ENCODE data around the gene ERAL1. TPM values are rescaled to one million over a fixed set of nuclear protein-coding genes. Genes with fewer than 3 reads are reported as not detected.

The ERAL1 gene
- total and polyA plus RNA-seq, 2 of the 13 experiments (the other 11 are each of a cell fraction or from before 2014, with no cell fraction given) = 46.9 to 72.2 TPM

DNA sequence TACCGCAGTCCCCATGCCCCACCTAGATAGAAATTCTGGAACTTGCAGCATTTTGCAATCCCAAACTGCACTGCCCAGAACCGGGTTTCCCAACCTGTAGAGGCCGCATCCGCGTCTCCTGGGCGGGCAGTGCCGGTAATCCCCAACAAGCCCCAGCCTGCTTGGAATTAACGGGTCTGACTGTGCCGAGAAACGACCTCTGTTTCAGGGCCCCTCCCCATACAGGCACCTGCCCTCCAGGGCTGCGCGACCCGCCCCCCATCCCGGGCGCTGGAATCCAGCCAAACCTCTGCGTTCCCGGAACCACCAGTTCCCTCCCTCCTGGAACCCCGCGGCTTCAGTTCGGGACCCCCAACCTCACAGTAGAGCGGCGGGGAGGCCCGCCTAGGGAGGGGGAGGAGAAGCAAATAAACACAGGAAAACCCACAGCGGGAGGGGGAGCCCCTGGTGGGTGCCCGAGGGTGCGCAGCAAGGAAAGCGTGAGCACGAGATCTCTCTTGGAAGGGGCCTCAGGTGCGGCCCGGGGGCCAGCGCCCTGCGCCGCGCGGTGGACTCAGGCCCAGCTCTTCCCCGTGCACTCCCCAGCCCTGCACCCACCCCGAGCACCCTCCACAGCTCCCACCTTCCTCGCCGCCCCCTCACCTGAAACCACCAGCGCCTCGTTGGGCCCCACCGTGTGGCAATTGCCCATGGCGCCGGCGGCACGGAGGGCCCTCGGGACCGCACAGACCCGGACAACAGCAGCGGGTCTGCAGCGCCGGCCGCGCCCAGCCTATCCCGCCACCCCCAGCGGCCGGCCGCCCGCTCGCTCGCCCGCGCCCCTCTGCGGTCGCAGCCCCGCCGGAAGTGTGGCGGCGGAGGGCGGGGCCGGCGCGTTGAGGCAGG, 42.3 kb downstream of the ERAL1 start, which contains the start of gene FLOT2 (continued):
- TF ChIP-seq KLF15 (CRISPR knock-in tag; IDR thresholded peaks at IDR 0.05; ENCODE audit: borderline replicate concordance) = peak; percentile 52; the same call in 1 of the 2 replicates
- TF ChIP-seq ARID5B (CRISPR knock-in tag; IDR thresholded peaks at IDR 0.05) = 0 out of 2 replicates have a peak, but pooled peaks have one; percentile 8
- TF ChIP-seq ZNF235 (CRISPR knock-in tag; IDR thresholded peaks at IDR 0.05; ENCODE audit: borderline replicate concordance) = no peak
- TF ChIP-seq ZNF296 (CRISPR knock-in tag; conservative IDR thresholded peaks at IDR 0.05) = no peak
- no peak for TF ChIP-seq PAF1 (CRISPR knock-in tag; IDR thresholded peaks at IDR 0.05)
- peak; percentile 42; the same call in 1 of the 2 replicates for TF ChIP-seq ZNF543 (CRISPR knock-in tag; IDR thresholded peaks at IDR 0.05)
- TF ChIP-seq ELF3 (CRISPR knock-in tag; IDR thresholded peaks at IDR 0.05) = peak; percentile 42; the same call in 1 of the 2 replicates
- no peak for TF ChIP-seq CREBL2 (CRISPR knock-in tag; IDR thresholded peaks at IDR 0.05; ENCODE audit: borderline replicate concordance)
- TF ChIP-seq ZNF674 (CRISPR knock-in tag; IDR thresholded peaks at IDR 0.05; ENCODE audit: low read depth) = no peak
- peak; percentile 48; the same call in 1 of the 2 replicates for TF ChIP-seq SATB2 (CRISPR knock-in tag; IDR thresholded peaks at IDR 0.05)
- no peak for TF ChIP-seq ZSCAN5A (CRISPR knock-in tag; IDR thresholded peaks at IDR 0.05; ENCODE audit: borderline replicate concordance)
- TF ChIP-seq ZNF24 (IDR thresholded peaks at IDR 0.05) = no peak
- TF ChIP-seq PCBP1 (IDR thresholded peaks at IDR 0.05; ENCODE audit: borderline replicate concordance, low read depth, low read length) = peak; percentile 92; the same call in 1 of the 2 replicates
- TF ChIP-seq, protein P1, sequence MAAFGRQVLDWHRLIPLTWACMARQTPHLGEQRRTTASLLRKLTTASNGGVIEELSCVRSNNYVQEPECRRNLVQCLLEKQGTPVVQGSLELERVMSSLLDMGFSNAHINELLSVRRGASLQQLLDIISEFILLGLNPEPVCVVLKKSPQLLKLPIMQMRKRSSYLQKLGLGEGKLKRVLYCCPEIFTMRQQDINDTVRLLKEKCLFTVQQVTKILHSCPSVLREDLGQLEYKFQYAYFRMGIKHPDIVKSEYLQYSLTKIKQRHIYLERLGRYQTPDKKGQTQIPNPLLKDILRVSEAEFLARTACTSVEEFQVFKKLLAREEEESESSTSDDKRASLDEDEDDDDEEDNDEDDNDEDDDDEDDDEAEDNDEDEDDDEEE (CRISPR knock-in tag; IDR thresholded peaks at IDR 0.05) = peak; percentile 21; the same call in 1 of the 2 replicates
- TF ChIP-seq ZNF879 (CRISPR knock-in tag; IDR thresholded peaks at IDR 0.05) = no peak
- TF ChIP-seq ZNF775 (CRISPR knock-in tag; IDR thresholded peaks at IDR 0.05; ENCODE audit: borderline replicate concordance) = no peak
- peak; percentile 57; the same call in 1 of the 2 replicates for TF ChIP-seq ZFP91 (CRISPR knock-in tag; IDR thresholded peaks at IDR 0.05; ENCODE audit: borderline replicate concordance)
- TF ChIP-seq ZBTB44 (CRISPR knock-in tag; IDR thresholded peaks at IDR 0.05) = no peak

All from HepG2 (cell line).